Measurements from ENCODE around the gene COPB2.

Gene COPB2

GRCh38 chr3:139327231-139327630, 62.2 kb downstream of the COPB2 start:
- DNase-seq: no peak

GRCh38 chr3:139326707-139327106, 62.7 kb downstream of the COPB2 start:
- no peak for DNase-seq

GRCh38 chr3:139326131-139326530, 63.3 kb downstream of the COPB2 start:
- DNase-seq: no peak

GRCh38 chr3:139325551-139325950, 63.9 kb downstream of the COPB2 start:
- no peak for DNase-seq

- no peak for DNase-seq
These were observed 65.0 kb downstream of the COPB2 start for GRCh38 chr3:139324456-139324855.

- no peak for DNase-seq
These were observed 66.3 kb downstream of the COPB2 start for GRCh38 chr3:139323146-139323545.

GRCh38 chr3:139322346-139322745, 67.1 kb downstream of the COPB2 start:
- DNase-seq: no peak

GRCh38 chr3:139320551-139321309, 68.7 kb downstream of the COPB2 start:
- DNase-seq: no peak

- no peak for DNase-seq
These were observed 69.7 kb downstream of the COPB2 start for GRCh38 chr3:139319428-139320402.

GRCh38 chr3:139318826-139319225, 70.6 kb downstream of the COPB2 start:
- DNase-seq: no peak

- DNase-seq: no peak
These were observed 71.0 kb downstream of the COPB2 start for GRCh38 chr3:139318431-139318816.

GRCh38 chr3:139317660-139318430, 71.6 kb downstream of the COPB2 start:
- DNase-seq: no peak

GRCh38 chr3:139317215-139317614, 72.2 kb downstream of the COPB2 start:
- no peak for DNase-seq

GRCh38 chr3:139313921-139314320, 75.5 kb downstream of the COPB2 start:
- DNase-seq: no peak

GRCh38 chr3:139312959-139313358, 76.5 kb downstream of the COPB2 start:
- no peak for DNase-seq

GRCh38 chr3:139312416-139312815, 77.0 kb downstream of the COPB2 start:
- DNase-seq: no peak

GRCh38 chr3:139311557-139311956, 77.9 kb downstream of the COPB2 start:
- DNase-seq: no peak

- no peak for DNase-seq
These were observed 78.9 kb downstream of the COPB2 start for GRCh38 chr3:139310474-139310933.

- no peak for DNase-seq
These were observed 79.6 kb downstream of the COPB2 start for GRCh38 chr3:139309880-139310279.

- no peak for DNase-seq
These were observed 80.3 kb downstream of the COPB2 start for GRCh38 chr3:139309061-139309591.

GRCh38 chr3:139308560-139308959, 80.9 kb downstream of the COPB2 start:
- no peak for DNase-seq

Measured in CD4-positive, alpha-beta T cell treated with Interleukin-1 beta for 1 hour (primary cell).